ENCODE results near the gene CIAO2B. TPM values are rescaled to one million over a fixed set of nuclear protein-coding genes. Genes with fewer than 3 reads are reported as not detected.

The CIAO2B gene
- total RNA-seq, 1 donor from 2014 or later: 118 TPM

- intact Hi-C loops (cut with DNase I): loop anchor here (1.0 to 5.0 kb wide), 2 partner anchors 51 to 261 kb away; partner anchors contain the start of genes FBXL8 and TRADD
- DNase-seq (ENCODE audit: low spot score): no peak
These were observed 38.2 kb downstream of the CIAO2B start for GRCh38 chr16:66895999-66896398.

GRCh38 chr16:66895689-66895979, 38.6 kb downstream of the CIAO2B start:
- intact Hi-C loops (cut with DNase I): loop anchor here (1.0 to 5.0 kb wide), 2 partner anchors 52 to 262 kb away; partner anchors contain the start of genes FBXL8 and TRADD
- DNase-seq (ENCODE audit: low spot score): no peak

GRCh38 chr16:66894948-66895688, 39.1 kb downstream of the CIAO2B start:
- intact Hi-C loops (cut with DNase I): loop anchor here (1.0 to 5.0 kb wide), 2 partner anchors 52 to 262 kb away; partner anchors contain the start of genes FBXL8 and TRADD
- no peak for DNase-seq (ENCODE audit: low spot score)

- intact Hi-C loops (cut with DNase I): no loop called here
- no peak for DNase-seq (ENCODE audit: low spot score)
These were observed 40.1 kb downstream of the CIAO2B start for GRCh38 chr16:66894055-66894454.

- no peak for DNase-seq (ENCODE audit: low spot score)
- intact Hi-C loops (cut with DNase I): no loop called here
These were observed 42.4 kb downstream of the CIAO2B start for GRCh38 chr16:66891797-66892196.

- DNase-seq (ENCODE audit: low spot score): no peak
- intact Hi-C loops (cut with DNase I): no loop called here
These were observed 42.8 kb downstream of the CIAO2B start for GRCh38 chr16:66891360-66891759.

- intact Hi-C loops (cut with DNase I): no loop called here
- DNase-seq (ENCODE audit: low spot score): no peak
These were observed 43.4 kb downstream of the CIAO2B start for GRCh38 chr16:66890799-66891198.

- intact Hi-C loops (cut with DNase I): no loop called here
- DNase-seq (ENCODE audit: low spot score): no peak
These were observed 44.6 kb downstream of the CIAO2B start for GRCh38 chr16:66889622-66890021.

GRCh38 chr16:66888647-66889615, 45.3 kb downstream of the CIAO2B start:
- DNase-seq (ENCODE audit: low spot score): no peak
- intact Hi-C loops (cut with DNase I): no loop called here

- intact Hi-C loops (cut with DNase I): no loop called here
- no peak for DNase-seq (ENCODE audit: low spot score)
These were observed 47.3 kb downstream of the CIAO2B start for GRCh38 chr16:66886914-66887313.

GRCh38 chr16:66886321-66886720, 47.9 kb downstream of the CIAO2B start:
- DNase-seq (ENCODE audit: low spot score): no peak
- intact Hi-C loops (cut with DNase I): no loop called here

GRCh38 chr16:66885491-66885890, 48.7 kb downstream of the CIAO2B start:
- intact Hi-C loops (cut with DNase I): no loop called here
- DNase-seq (ENCODE audit: low spot score): no peak

GRCh38 chr16:66882702-66883101, 51.5 kb downstream of the CIAO2B start:
- DNase-seq (ENCODE audit: low spot score): no peak
- intact Hi-C loops (cut with DNase I): no loop called here

Other genes starting within 250 kb of the CIAO2B start
- gene CMTM4, start 237.7 kb downstream of the CIAO2B start, total RNA-seq: 10.4 TPM
- gene DYNC1LI2, start 182.8 kb downstream of the CIAO2B start, total RNA-seq: 123 TPM
- gene TERB1, start 132.8 kb downstream of the CIAO2B start, total RNA-seq: not detected
- gene NAE1, start 103.4 kb downstream of the CIAO2B start, total RNA-seq: 31.1 TPM
- not detected for gene CA7, start 90.0 kb downstream of the CIAO2B start, total RNA-seq
- gene PDP2, start 53.9 kb downstream of the CIAO2B start, total RNA-seq: 2.7 TPM
- 0.35 TPM for gene CDH16, start 15.5 kb downstream of the CIAO2B start, total RNA-seq
- 245 TPM for gene RRAD, start 8.9 kb downstream of the CIAO2B start, total RNA-seq
- 64.0 TPM for gene CES2, start 1.1 kb upstream of the CIAO2B start, total RNA-seq
- gene CES3, start 26.9 kb upstream of the CIAO2B start, total RNA-seq: 0.62 TPM
- gene CES4A, start 54.2 kb upstream of the CIAO2B start, total RNA-seq: 11.9 TPM
- gene CBFB, start 94.7 kb upstream of the CIAO2B start, total RNA-seq: 33.7 TPM
- 8.8 TPM for gene PHAF1, start 175.5 kb upstream of the CIAO2B start, total RNA-seq
- 12.4 TPM for gene B3GNT9, start 216.6 kb upstream of the CIAO2B start, total RNA-seq
- 11.0 TPM for gene TRADD, start 225.5 kb upstream of the CIAO2B start, total RNA-seq
- gene FBXL8, start 225.6 kb upstream of the CIAO2B start, total RNA-seq: 9.5 TPM
- gene HSF4, start 230.3 kb upstream of the CIAO2B start, total RNA-seq: 49.1 TPM
- gene NOL3, start 236.1 kb upstream of the CIAO2B start, total RNA-seq: 86.3 TPM
- 22.2 TPM for gene MATCAP1, start 249.6 kb upstream of the CIAO2B start, total RNA-seq

Measured in cardiac septum (tissue), 1 donor.